Left renal pelvis (tissue), 4 donors: ENCODE data around the gene ANKRD52. TPM values are rescaled to one million over a fixed set of nuclear protein-coding genes. Genes with fewer than 3 reads are reported as not detected.
"Not testable (repeated sequence)": the region's sequence is repeated elsewhere in the genome, so short reads cannot be mapped to it uniquely, and the experiment has no call there.

Source experiments
- DNase-seq, 4 donors: peaks; one replicate each; pipeline ENCODE4 v3.0.0-alpha.2; 2013; ENCODE audit warnings: low read depth in 4 of 4, low spot score in 3 of 4
- polyA plus RNA-seq, 4 donors: library from polyadenylated mRNA; unstranded; fragments of 120-200 nt; gene quantifications; one replicate each; pipeline ENCODE4 v1.2.1, GENCODE V29; 2013; ENCODE audit not compliant: insufficient read length in 4 of 4

ANKRD52 gene
- 10 to 100 TPM; 23.8 to 42.5 (median 28.9) TPM for polyA plus RNA-seq

DNA sequence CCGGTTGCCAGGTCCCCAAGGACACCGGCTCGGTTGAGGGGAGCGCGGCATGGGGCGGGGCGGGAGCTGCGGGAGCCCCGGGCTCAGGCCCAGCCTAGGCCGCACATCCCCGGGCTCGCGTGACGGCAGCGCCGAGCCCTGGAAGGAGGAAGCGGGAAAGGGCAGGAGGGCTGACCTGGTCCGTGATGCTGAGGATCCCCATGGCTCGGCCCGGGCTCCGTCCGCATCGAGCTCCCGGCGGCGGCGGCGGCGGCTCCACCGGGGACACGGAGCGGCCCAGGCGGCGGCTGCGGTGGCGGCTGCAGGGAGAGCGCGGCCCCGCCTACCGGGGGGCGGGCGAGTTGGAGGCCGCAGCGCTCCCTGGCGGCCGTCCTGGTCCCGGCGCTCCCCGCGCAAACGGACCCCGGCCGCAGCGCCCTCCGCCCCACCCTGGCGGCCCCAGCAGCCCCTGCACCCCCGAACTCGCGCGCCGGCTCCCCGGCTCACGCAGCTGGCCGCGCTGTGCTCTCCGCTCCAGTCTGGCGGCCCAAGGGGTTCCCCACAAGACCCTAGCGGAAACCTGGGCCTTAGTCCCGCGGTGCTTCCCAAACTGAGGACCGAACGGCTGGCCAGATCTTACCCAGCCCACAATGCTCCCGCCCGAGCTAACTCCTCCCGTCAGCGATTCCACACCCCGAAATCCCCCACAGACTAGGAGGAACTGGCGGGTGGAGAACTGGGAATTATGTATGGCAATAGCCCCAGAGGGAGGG lies at the start of gene ANKRD52:
TSS of gene ANKRD52 (minus strand) at position 317 of the 752 bp plus-strand sequence. CDS start at position 202, 115 bp downstream.
- DNase-seq = peak; percentile 68 to 72 (median 71)

DNA sequence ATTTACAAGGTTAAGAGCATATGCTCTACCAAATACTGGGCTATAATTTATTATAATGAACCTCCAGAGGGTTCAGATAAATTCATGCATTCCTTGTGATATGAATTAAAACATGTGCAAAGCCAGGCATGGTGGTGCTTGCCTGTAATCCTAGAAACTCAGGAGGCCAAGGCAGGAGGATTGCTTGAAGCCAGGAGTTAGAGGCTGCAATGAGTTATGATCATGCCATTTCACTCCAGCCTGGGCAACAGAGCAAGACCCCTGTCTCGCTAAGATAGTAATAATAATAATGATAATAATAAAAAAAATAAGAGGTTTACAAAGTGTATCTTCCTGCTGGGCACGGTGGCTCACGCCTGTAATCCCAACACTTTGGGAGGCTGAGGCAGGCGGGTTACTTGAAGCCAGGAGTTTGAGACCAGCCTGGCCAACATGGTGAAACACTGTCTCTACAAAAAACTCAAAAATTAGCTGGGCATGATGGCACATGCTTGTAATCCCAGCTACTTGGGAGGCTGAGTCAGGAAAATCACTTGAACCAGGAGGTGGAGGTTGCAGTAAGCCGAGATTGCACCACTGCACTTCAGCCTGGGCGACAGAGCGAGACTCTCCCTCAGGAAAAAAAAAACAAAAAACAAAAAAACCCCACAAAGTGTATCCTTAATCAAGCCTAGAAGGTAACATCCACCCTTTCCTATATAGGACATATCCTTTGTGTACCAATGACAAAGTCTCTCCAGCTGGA lies 49.2 kb upstream of the ANKRD52 start:
- no peak for DNase-seq

DNA sequence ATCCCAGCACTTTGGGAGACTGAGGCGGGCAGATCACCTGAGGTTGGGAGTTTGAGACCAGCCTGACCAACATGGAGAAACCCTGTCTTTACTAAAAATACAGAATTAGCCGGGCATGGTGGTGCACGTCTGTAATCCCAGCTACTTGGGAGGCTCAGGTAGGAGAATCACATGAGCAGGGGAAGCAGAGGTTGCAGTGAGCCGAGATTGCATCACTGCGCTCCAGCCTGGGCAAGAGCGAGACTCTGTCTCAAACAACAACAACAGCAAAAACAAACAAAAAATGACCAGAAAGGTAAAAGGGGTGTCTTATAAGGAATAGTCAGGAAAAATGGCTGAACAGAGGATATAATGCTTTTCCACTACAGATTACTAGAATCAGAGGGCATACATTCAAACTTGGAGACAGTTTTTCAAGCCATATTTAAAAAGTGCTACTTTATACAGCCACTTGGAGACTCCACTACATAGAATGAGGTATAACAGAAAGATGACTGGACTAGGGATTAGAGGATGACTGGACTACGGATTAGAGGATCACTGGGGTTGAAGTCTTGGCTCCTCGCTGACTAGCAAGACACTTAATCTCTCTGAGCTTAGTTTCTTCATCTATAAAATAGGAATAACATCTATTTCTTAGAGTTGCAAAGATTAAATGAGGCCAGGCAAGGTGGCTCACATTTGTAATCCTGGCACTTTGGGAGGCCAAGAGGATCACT lies 46.8 kb upstream of the ANKRD52 start:
- no peak for DNase-seq

GRCh38 chr12:56304276-56304675 lies 46.1 kb upstream of the ANKRD52 start:
- no peak for DNase-seq

- peak in 1 of 4 donors; percentile 1 for DNase-seq
These were observed 42.7 kb upstream of the ANKRD52 start for GRCh38 chr12:56300644-56301464.

- DNase-seq = peak; percentile 91 to 95 (median 95)
These were observed 41.9 kb upstream of the ANKRD52 start, which contains the start of gene CS for GRCh38 chr12:56299853-56300643. TSS of gene CS (minus strand) at chr12:56300330. CDS start at chr12:56300201, 129 bp downstream.

DNA sequence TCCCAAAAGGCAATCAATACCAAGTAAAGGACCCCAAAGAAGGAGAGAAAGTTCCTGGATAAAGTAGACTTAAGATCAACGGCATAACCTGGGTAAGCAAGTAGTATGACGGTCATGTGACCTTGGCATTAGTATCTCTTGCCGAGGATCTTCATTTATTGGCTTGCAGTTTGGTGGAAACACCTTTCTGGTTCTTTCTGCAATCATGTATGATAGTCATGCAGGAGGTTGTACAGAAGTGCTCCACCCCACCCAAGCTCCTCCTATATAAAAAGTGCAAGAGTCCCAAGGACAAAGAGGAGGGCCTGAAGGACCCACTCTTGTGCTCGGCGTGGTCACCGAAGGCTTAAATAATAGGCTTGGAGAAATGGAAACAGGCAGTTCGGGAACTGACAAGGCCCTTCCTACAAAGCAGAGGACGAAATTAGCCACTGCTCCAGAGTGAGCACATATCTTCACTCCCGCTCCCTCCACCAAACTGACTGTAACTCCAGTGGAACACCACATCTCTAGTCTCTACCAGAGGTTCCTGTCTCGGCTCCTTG lies 41.2 kb upstream of the ANKRD52 start:
- DNase-seq = peak in 2 of 4 donors; percentile 1 to 16

DNA sequence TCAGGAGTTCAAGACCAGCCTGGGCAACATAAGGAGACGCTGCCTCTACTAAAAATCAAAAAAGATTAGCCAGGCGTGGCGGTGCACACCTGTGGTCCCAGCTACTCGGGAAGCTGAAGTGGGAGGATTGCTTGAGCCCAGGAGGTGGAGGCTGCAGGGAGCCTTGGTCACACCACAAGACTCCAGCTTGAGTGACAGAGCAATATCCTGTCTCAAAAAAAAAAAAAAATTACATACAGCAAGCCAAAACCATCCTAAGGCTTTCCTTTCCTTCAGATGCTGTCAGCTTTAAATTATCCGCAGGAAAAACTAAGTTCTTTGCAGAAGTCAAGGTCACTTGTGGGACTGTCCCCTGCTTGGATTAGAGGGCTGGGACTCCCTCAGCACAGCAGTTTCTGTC lies 40.6 kb upstream of the ANKRD52 start:
- DNase-seq = no peak

DNA sequence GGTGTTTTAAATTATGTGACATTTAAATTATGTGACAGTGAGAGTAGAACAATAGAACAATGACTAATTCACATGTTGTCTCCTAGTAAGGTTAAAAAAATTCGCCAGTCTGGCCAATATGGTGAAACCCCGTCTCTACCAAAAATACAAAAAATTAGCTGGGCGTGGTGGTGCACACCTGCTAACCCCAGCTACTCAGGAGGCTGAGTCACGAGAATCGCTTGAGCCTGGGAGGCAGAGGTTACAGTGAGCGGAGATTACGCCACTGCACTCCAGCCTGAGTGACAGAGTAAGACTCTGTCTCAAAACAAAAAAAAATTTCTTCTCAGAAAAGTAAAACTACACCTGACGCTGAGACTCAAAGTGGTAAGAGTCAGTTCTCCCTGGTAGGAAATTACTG lies 39.2 kb upstream of the ANKRD52 start:
- no peak for DNase-seq

- no peak for DNase-seq
These were observed 38.1 kb upstream of the ANKRD52 start for GRCh38 chr12:56296295-56296694.

DNA sequence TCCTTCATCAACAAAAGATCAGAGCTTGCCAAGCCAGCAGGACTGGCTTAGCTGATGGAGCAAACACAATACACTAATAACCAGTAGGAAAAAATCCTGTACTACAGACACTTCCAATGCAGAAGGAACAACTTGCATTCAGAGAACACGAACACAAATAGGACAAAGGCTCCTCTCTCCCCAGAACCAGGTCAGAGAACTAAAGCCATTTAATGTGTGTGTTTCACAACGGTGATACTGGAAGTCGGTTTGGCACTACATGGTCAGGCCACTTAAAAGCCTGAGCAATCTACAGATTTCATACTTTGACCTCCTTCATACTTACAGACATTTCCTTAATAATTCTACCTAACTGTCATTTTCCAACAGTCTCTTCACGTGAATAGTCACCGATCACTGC lies 35.6 kb upstream of the ANKRD52 start:
- DNase-seq = no peak

- DNase-seq = no peak
These were observed 30.7 kb upstream of the ANKRD52 start for GRCh38 chr12:56288705-56289387.

DNA sequence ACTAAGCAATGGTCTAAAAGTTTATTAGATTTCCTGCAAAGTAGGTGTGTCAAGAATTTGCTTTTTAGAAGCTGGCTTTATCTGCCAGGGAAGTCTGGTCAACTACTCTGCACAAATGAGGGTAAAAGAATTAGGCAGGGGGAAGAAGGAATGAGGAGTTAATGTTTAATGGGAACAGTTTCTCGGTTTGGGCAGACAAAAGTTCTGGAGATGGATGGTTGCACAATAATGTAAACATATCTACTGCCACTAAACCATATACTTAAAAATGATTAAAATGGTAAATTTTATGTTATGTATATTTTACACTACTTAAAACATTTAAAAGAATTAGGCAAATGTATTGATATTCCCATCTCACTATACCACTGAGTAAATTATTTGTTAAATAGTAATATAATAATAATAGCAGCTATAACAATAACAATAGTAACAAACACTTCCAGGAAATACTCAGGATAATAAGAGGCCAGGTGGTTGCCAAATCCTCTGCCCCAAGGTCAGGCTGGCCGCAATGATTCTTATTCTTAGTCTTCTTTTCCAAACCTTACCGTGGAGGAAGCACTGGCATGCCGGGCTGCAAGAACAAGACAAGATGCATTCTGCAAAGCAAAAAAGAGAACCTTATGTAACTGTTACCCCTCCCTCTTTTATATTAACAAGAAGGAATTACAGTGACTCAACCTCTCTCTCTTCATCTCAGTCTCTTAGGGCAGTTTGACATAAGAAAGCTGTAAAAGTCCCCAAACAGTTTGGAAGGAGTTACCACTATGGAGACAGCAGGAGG lies 28.1 kb upstream of the ANKRD52 start:
- no peak for DNase-seq

- not testable (repeated sequence) for DNase-seq
These were observed 26.1 kb upstream of the ANKRD52 start for GRCh38 chr12:56284263-56284662.

- no peak for DNase-seq
These were observed 24.4 kb upstream of the ANKRD52 start for GRCh38 chr12:56282579-56282978.

- DNase-seq = no peak
These were observed 23.8 kb upstream of the ANKRD52 start for GRCh38 chr12:56282030-56282429.

GRCh38 chr12:56280849-56281248 lies 22.7 kb upstream of the ANKRD52 start:
- no peak for DNase-seq

DNA sequence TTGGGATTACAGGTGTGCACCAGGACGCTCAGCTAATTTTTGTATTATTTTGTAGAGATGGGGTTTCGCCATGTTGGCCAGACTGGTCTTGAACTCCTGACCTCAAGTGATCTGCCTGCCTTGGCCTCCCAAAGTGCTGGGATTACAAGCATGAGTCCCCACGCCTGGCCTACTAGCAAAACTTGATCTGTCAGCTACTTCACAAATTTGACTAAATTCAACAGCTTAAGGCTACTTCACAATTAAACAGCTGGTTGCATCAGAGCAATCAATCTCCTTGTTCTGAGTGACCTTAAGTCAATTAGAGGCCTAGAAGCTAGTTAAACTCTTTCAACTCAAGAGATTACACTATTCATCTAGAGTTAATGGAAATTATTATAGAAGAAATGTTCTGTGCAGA lies 20.7 kb upstream of the ANKRD52 start:
- DNase-seq = no peak
